Sigmoid colon (tissue), 4 donors: ENCODE data around the gene TCERG1L.

ENCODE experiments used
- CTCF ChIP-seq, 4 experiments: fragments of 450-650 bp in 3 of 4; fragments of 200-600 bp in 1 of 4; IDR thresholded peaks; one replicate each; pipeline ENCODE4 v1.5.1; 2016 to 2019; ENCODE audit warnings: antibody characterized with exemption in 4 of 4, mild to moderate bottlenecking in 3 of 4, moderate library complexity in 2 of 4
- EP300 ChIP-seq, 4 donors: sonication (generic); formaldehyde crosslinking; IDR thresholded peaks; one replicate each; pipeline ENCODE4 v1.6.1; 2017; ENCODE audit warnings: antibody characterized with exemption in 4 of 4

DNA sequence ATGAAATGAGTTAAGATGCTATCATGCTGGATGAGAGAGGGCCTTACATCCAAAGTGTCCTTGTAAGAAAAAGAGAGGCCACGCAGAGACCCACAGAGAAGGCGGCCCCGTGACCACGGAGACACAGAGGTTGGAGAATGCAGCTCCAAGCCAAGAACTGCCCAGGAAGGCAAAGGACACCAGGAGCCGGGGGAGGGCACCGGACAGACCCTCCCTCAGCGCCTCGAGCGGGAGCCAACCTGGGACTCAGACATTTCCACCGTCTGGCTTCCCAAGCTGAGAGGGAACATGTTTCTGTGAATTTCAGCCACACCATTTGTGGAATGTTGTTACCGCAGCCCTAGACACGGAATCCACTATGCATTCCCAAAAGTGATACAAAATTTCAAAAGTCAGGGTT, 22.9 kb downstream of the TCERG1L start:
- TF ChIP-seq CTCF (IDR thresholded peaks at IDR 0.05), result no peak
- no peak for TF ChIP-seq EP300 (IDR thresholded peaks at IDR 0.05)
